SH-SY5Y (cell line): ENCODE data around the gene GSC.

ENCODE experiments used
- GATA2 ChIP-seq: IDR thresholded peaks from 2 replicates; pipeline ENCODE4 v1.6.1; 2011; ENCODE audit warnings: mild to moderate bottlenecking, low read depth, low read length
- GATA3 ChIP-seq: IDR thresholded peaks from 2 replicates; pipeline ENCODE4 v1.6.1; 2011; ENCODE audit warnings: low read depth, mild to moderate bottlenecking, low read length, moderate library complexity

The GSC gene

GRCh38 chr14:94775091-94775870 lies 5.4 kb upstream of the GSC start:
- no peak for TF ChIP-seq GATA2
- no peak for TF ChIP-seq GATA3

GRCh38 chr14:94774344-94775090 lies 4.6 kb upstream of the GSC start:
- no peak for TF ChIP-seq GATA2
- TF ChIP-seq GATA3, result no peak

GRCh38 chr14:94773655-94774343 lies 3.9 kb upstream of the GSC start:
- TF ChIP-seq GATA2 (no peak), GATA3 (no peak)

GRCh38 chr14:94773061-94773648 lies 3.2 kb upstream of the GSC start:
- TF ChIP-seq GATA2 (no peak), GATA3 (no peak)

- TF ChIP-seq GATA3, result no peak
- TF ChIP-seq GATA2, result no peak
Measured at GRCh38 chr14:94772548-94772947, 2.6 kb upstream of the GSC start.

- no peak for TF ChIP-seq GATA2
- TF ChIP-seq GATA3, result no peak
Measured at GRCh38 chr14:94771906-94772490, 2.1 kb upstream of the GSC start.

GRCh38 chr14:94771158-94771905 lies 1.4 kb upstream of the GSC start:
- no peak for TF ChIP-seq GATA3
- TF ChIP-seq GATA2, result no peak

- TF ChIP-seq GATA3 (no peak), GATA2 (no peak)
Measured at GRCh38 chr14:94770815-94771157, 873 bp upstream of the GSC start.

- TF ChIP-seq GATA3 (no peak), GATA2 (no peak)
Measured at GRCh38 chr14:94770251-94770749, 387 bp upstream of the GSC start.

GRCh38 chr14:94768521-94769390 lies 1.2 kb downstream of the GSC start:
- TF ChIP-seq GATA2 (no peak), GATA3 (no peak)

- no peak for TF ChIP-seq GATA3
- TF ChIP-seq GATA2, result no peak
Measured at GRCh38 chr14:94768141-94768520, 1.8 kb downstream of the GSC start.

GRCh38 chr14:94767321-94767878 lies 2.5 kb downstream of the GSC start:
- TF ChIP-seq GATA2 (no peak), GATA3 (no peak)
